ENCODE data around the gene CHD9.

DNA sequence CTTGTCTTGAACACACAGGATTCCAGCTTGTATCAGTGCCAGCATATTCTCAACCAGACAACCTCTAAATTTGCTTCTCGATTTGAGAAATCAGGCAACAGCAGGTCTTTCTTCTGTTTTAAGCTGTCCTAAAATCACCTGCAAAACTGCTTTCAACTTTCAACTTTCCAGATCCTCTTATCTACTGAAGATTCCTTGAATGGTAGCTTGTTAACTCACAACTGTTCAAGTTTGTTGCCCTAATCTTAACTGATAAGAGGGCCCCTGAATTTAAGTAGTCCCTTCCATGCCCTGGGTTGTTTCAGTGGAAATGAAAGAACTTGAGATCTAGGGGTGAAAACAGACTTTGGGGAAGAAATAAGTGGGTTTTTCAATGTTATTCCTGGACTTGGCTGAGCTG is 57.2 kb downstream of the CHD9 start:
- TF ChIP-seq TCF4 (CRISPR knock-in tag; IDR thresholded peaks at IDR 0.05; ENCODE audit: borderline replicate concordance) = no peak
- TF ChIP-seq, protein P1, sequence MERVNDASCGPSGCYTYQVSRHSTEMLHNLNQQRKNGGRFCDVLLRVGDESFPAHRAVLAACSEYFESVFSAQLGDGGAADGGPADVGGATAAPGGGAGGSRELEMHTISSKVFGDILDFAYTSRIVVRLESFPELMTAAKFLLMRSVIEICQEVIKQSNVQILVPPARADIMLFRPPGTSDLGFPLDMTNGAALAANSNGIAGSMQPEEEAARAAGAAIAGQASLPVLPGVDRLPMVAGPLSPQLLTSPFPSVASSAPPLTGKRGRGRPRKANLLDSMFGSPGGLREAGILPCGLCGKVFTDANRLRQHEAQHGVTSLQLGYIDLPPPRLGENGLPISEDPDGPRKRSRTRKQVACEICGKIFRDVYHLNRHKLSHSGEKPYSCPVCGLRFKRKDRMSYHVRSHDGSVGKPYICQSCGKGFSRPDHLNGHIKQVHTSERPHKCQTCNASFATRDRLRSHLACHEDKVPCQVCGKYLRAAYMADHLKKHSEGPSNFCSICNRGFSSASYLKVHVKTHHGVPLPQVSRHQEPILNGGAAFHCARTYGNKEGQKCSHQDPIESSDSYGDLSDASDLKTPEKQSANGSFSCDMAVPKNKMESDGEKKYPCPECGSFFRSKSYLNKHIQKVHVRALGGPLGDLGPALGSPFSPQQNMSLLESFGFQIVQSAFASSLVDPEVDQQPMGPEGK (CRISPR knock-in tag; IDR thresholded peaks at IDR 0.05; ENCODE audit: borderline replicate concordance) = no peak
- no peak for TF ChIP-seq ISL1 (CRISPR knock-in tag; IDR thresholded peaks at IDR 0.05)
- TF ChIP-seq ARNTL (CRISPR knock-in tag; IDR thresholded peaks at IDR 0.05; ENCODE audit: borderline replicate concordance, low read depth) = no peak
- TF ChIP-seq, protein P2, sequence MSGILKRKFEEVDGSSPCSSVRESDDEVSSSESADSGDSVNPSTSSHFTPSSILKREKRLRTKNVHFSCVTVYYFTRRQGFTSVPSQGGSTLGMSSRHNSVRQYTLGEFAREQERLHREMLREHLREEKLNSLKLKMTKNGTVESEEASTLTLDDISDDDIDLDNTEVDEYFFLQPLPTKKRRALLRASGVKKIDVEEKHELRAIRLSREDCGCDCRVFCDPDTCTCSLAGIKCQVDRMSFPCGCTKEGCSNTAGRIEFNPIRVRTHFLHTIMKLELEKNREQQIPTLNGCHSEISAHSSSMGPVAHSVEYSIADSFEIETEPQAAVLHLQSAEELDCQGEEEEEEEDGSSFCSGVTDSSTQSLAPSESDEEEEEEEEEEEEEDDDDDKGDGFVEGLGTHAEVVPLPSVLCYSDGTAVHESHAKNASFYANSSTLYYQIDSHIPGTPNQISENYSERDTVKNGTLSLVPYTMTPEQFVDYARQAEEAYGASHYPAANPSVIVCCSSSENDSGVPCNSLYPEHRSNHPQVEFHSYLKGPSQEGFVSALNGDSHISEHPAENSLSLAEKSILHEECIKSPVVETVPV (CRISPR knock-in tag; IDR thresholded peaks at IDR 0.05) = no peak
- TF ChIP-seq TOX (CRISPR knock-in tag; IDR thresholded peaks at IDR 0.05; ENCODE audit: borderline replicate concordance) = no peak
- TF ChIP-seq ZFP3 (CRISPR knock-in tag; IDR thresholded peaks at IDR 0.05) = no peak

Data from SK-N-SH treated with all-trans-retinoic acid at 6 μM for 48 hours (cell line).